K562 (cell line): Measurements from ENCODE around the gene FIBP. TPM values are rescaled to one million over a fixed set of nuclear protein-coding genes. Genes with fewer than 3 reads are reported as not detected.

Experiments used
- CSDE1 ChIP-seq, 2 experiments: fragments of 450-650 bp; IDR thresholded peaks; 2 replicates each; pipeline ENCODE4 v1.6.1; 2016; ENCODE audit warnings: mild to moderate bottlenecking in 1 of 2
- CXXC5 ChIP-seq: fragments of 250-450 bp; sonication (Bioruptor Pico); IDR thresholded peaks from 2 replicates; pipeline ENCODE4 v1.8.0; 2022; ENCODE audit warnings: inconsistent platforms, mild to moderate bottlenecking, moderate library complexity
- ELF1 ChIP-seq: fragments of 200-800 bp; sonication (Bioruptor generic); IDR thresholded peaks from 2 replicates; pipeline ENCODE4 v1.6.1; 2016; ENCODE audit warnings: missing genetic modification characterization, missing compliant biosample characterization
- FOXK1 ChIP-seq: sonication (generic); formaldehyde crosslinking; IDR thresholded peaks from 2 replicates; pipeline ENCODE4 v1.8.0; 2022; ENCODE audit warnings: missing genetic modification reagents, mild to moderate bottlenecking, borderline replicate concordance
- ILK ChIP-seq: fragments of 450-650 bp; IDR thresholded peaks from 2 replicates; pipeline ENCODE4 v1.6.1; 2016; ENCODE audit warnings: missing genetic modification characterization, low read depth, mild to moderate bottlenecking, missing compliant biosample characterization, moderate library complexity, borderline replicate concordance
- MBD2 ChIP-seq: sonication (generic); IDR thresholded peaks from 2 replicates; pipeline ENCODE4 v1.6.1; 2016; ENCODE audit warnings: low read depth, borderline replicate concordance
- PHF20 ChIP-seq: fragments of 450-650 bp; IDR thresholded peaks from 2 replicates; pipeline ENCODE4 v1.6.1; 2018; ENCODE audit not compliant: partially characterized antibody
- PHF8 ChIP-seq: fragments of 200-600 bp; sonication (generic); IDR thresholded peaks from 2 replicates; pipeline ENCODE4 v1.6.1; 2012; ENCODE audit warnings: mixed run types, mild to moderate bottlenecking, inconsistent platforms, low read length, moderate library complexity, borderline replicate concordance
- POLR2H ChIP-seq: IDR thresholded peaks from 2 replicates; pipeline ENCODE4 v1.6.1; 2016; ENCODE audit warnings: missing genetic modification characterization, low read depth, mild to moderate bottlenecking, control low read depth, missing compliant biosample characterization, moderate library complexity
- RB1 ChIP-seq: fragments of 450-650 bp; IDR thresholded peaks from 2 replicates; pipeline ENCODE4 v1.6.1; 2017; ENCODE audit warnings: low read depth, mild to moderate bottlenecking
- RCOR1 ChIP-seq, 2 experiments: IDR thresholded peaks; 2 replicates each; pipeline ENCODE4 v1.6.1; 2012; ENCODE audit warnings: low read depth in 2 of 2, low read length in 2 of 2, borderline replicate concordance in 1 of 2, improper control_type of control experiment in 1 of 2
- SMAD4 ChIP-seq: fragments of 250-450 bp; sonication (Bioruptor Pico); conservative IDR thresholded peaks from 2 replicates; pipeline ENCODE4 v1.8.0; 2021; ENCODE audit warnings: inconsistent platforms, mild to moderate bottlenecking, moderate library complexity
- ZBTB17 ChIP-seq: fragments of 450-650 bp; formaldehyde crosslinking; IDR thresholded peaks from 2 replicates; pipeline ENCODE4 v1.4.0; 2020; ENCODE audit warnings: mild to moderate bottlenecking
- ZNF134 ChIP-seq: fragments of 250-450 bp; sonication (Bioruptor Pico); conservative IDR thresholded peaks from 2 replicates; pipeline ENCODE4 v1.4.0; 2020
- ZNF24 ChIP-seq: fragments of 450-650 bp; IDR thresholded peaks from 2 replicates; pipeline ENCODE4 v1.6.1; 2016
- ZNF717 ChIP-seq: fragments of 250-450 bp; sonication (Bioruptor Pico); IDR thresholded peaks from 2 replicates; pipeline ENCODE4 v1.5.0; 2021
- ZSCAN29 ChIP-seq: fragments of 450-650 bp; IDR thresholded peaks from 2 replicates; pipeline ENCODE4 v1.6.1; 2017
- polyA plus RNA-seq, 8 experiments: library from polyadenylated mRNA; depleted of rRNA in 4 of 8; stranded (reverse) in 5 of 8; unstranded in 3 of 8; fragments of >200 nt; fragmentation: Nextera tagmentation in 2 of 8; fragmentation: Illumina TruSeq in 1 of 8; extraction: Ambion mirVana in 2 of 8; extraction: Trizol in 1 of 8; gene quantifications; 2 replicates each; pipeline versions ENCODE4 v1.2.1 to v1.2.3, GENCODE V29; 2011 to 2014; ENCODE audit warnings: inconsistent platforms in 1 of 8, missing spikeins in 1 of 8
- total RNA-seq, 7 experiments: library from RNA; depleted of rRNA in 6 of 7; stranded (reverse); fragments of >200 nt in 6 of 7; fragmentation: Illumina TruSeq in 2 of 7; extraction: Trizol in 2 of 7; gene quantifications; 2 replicates each; pipeline versions ENCODE4 v1.2.1 to v1.2.3, GENCODE V29; 2011 to 2021; ENCODE audit warnings: low replicate concordance in 1 of 7
- TF ChIP-seq, protein P1 (sequence below): fragments of 250-450 bp; sonication (Bioruptor Pico); IDR thresholded peaks from 2 replicates; pipeline ENCODE4 v1.8.0; 2022; ENCODE audit warnings: inconsistent platforms
- TF ChIP-seq, protein P2 (sequence below): fragments of 250-450 bp; sonication (Bioruptor Pico); IDR thresholded peaks from 2 replicates; pipeline ENCODE4 v1.6.1; 2021; ENCODE audit warnings: mild to moderate bottlenecking
- TF ChIP-seq, protein P3 (sequence below), 2 experiments: fragments of 450-650 bp in 1 of 2; sonication (generic) in 1 of 2; formaldehyde crosslinking; conservative IDR thresholded peaks; 2 replicates each; pipeline versions ENCODE4 v1.4.0 to v1.8.1; 2020 to 2022; ENCODE audit warnings: mild to moderate bottlenecking in 1 of 2, missing genetic modification reagents in 1 of 2
- TF ChIP-seq, protein P4 (sequence below): IDR thresholded peaks from 2 replicates; pipeline ENCODE4 v1.6.1; 2012; ENCODE audit warnings: low read depth, low read length, improper control_type of control experiment, borderline replicate concordance
- TF ChIP-seq, protein P5 (sequence below): fragments of 450-650 bp; IDR thresholded peaks from 2 replicates; pipeline ENCODE4 v1.7.0; 2016; ENCODE audit warnings: borderline replicate concordance

The FIBP gene
- total and polyA plus RNA-seq, 9 of the 15 experiments (the other 6 are each of a cell fraction or from before 2014, with no cell fraction given) = 41.2 to 79.2 (median 48.6) TPM

DNA sequence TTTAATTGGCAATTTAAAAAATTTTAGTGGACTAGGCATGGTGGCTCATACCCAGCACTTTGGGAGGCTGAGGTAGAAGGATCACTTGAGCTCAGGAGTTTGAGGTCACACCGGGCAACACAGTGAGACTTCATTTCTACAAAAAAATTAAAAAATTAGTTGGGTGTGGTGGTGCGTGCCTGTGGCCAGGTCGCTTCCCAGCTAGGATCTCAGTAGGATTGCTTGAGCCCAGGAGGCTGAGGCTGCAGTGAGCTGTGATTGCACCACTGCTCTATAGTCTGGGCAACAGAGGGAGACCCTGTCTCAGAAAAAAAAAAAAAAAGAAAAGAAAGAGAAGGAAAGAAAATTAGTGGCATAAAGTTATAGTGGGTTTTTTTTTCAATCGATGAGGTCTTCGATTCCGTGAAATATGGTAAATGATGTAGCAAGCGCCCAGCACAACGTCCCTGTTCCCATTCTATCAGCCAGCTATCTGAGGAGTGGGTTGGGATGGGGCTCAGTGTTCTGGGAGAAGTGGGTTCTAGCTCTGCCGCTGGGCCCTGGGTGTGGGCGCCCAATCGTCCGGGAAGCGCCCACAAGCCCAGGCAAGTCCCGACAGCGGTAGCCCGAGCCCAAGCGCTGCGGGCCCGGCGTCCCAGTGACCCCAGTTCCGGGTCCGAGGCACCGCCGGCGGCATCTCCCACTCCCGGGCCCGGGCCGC is 10.5 kb upstream of the FIBP start (continued):
- TF ChIP-seq, protein P1, sequence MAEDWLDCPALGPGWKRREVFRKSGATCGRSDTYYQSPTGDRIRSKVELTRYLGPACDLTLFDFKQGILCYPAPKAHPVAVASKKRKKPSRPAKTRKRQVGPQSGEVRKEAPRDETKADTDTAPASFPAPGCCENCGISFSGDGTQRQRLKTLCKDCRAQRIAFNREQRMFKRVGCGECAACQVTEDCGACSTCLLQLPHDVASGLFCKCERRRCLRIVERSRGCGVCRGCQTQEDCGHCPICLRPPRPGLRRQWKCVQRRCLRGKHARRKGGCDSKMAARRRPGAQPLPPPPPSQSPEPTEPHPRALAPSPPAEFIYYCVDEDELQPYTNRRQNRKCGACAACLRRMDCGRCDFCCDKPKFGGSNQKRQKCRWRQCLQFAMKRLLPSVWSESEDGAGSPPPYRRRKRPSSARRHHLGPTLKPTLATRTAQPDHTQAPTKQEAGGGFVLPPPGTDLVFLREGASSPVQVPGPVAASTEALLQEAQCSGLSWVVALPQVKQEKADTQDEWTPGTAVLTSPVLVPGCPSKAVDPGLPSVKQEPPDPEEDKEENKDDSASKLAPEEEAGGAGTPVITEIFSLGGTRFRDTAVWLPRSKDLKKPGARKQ = no peak
- TF ChIP-seq, protein P2, sequence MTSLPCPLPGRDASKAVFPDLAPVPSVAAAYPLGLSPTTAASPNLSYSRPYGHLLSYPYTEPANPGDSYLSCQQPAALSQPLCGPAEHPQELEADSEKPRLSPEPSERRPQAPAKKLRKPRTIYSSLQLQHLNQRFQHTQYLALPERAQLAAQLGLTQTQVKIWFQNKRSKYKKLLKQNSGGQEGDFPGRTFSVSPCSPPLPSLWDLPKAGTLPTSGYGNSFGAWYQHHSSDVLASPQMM = no peak
- TF ChIP-seq POLR2H (tag) (0 out of 2 replicates have a peak, but pooled peaks have one; percentile 8), CXXC5 (CRISPR knock-in tag) (no peak), ELF1 (tag) (peak; percentile 92), PHF8 (peak; percentile 50; the same call in 1 of the 2 replicates), ZSCAN29 (no peak), ZNF717 (CRISPR knock-in tag) (no peak), FOXK1 (CRISPR knock-in tag) (no peak), ILK (no peak), ZBTB17 (CRISPR knock-in tag) (no peak), MBD2 (no peak), RB1 (peak; percentile 78; the same call in 1 of the 2 replicates), ZNF24 (no peak), PHF20 (no peak), SMAD4 (no peak), RCOR1 (IDR thresholded peaks at IDR 0.05; ENCODE audit: borderline replicate concordance in 1 of 2, low read depth in 2 of 2, low read length in 2 of 2) (peak in 1 of 2 experiments; percentile 31; a peak in 1 of 4 replicates), CSDE1 (IDR thresholded peaks at IDR 0.05) (no peak), ZNF134 (CRISPR knock-in tag) (no peak)
- TF ChIP-seq, protein P3, sequence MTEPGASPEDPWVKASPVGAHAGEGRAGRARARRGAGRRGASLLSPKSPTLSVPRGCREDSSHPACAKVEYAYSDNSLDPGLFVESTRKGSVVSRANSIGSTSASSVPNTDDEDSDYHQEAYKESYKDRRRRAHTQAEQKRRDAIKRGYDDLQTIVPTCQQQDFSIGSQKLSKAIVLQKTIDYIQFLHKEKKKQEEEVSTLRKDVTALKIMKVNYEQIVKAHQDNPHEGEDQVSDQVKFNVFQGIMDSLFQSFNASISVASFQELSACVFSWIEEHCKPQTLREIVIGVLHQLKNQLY (CRISPR knock-in tag; conservative IDR thresholded peaks at IDR 0.05) = no peak
- TF ChIP-seq, protein P4, sequence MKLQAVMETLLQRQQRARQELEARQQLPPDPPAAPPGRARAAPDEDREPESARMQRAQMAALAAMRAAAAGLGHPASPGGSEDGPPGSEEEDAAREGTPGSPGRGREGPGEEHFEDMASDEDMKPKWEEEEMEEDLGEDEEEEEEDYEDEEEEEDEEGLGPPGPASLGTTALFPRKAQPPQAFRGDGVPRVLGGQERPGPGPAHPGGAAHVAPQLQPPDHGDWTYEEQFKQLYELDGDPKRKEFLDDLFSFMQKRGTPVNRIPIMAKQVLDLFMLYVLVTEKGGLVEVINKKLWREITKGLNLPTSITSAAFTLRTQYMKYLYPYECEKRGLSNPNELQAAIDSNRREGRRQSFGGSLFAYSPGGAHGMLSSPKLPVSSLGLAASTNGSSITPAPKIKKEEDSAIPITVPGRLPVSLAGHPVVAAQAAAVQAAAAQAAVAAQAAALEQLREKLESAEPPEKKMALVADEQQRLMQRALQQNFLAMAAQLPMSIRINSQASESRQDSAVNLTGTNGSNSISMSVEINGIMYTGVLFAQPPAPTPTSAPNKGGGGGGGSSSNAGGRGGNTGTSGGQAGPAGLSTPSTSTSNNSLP = no peak
- TF ChIP-seq, protein P5, sequence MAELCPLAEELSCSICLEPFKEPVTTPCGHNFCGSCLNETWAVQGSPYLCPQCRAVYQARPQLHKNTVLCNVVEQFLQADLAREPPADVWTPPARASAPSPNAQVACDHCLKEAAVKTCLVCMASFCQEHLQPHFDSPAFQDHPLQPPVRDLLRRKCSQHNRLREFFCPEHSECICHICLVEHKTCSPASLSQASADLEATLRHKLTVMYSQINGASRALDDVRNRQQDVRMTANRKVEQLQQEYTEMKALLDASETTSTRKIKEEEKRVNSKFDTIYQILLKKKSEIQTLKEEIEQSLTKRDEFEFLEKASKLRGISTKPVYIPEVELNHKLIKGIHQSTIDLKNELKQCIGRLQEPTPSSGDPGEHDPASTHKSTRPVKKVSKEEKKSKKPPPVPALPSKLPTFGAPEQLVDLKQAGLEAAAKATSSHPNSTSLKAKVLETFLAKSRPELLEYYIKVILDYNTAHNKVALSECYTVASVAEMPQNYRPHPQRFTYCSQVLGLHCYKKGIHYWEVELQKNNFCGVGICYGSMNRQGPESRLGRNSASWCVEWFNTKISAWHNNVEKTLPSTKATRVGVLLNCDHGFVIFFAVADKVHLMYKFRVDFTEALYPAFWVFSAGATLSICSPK = no peak
